ENCODE measurements around the gene SLC7A10. TPM values are rescaled to one million over a fixed set of nuclear protein-coding genes. Genes with fewer than 3 reads are reported as not detected.

SLC7A10 gene
- total RNA-seq, 1 donor from 2014 or later, result not detected

DNA sequence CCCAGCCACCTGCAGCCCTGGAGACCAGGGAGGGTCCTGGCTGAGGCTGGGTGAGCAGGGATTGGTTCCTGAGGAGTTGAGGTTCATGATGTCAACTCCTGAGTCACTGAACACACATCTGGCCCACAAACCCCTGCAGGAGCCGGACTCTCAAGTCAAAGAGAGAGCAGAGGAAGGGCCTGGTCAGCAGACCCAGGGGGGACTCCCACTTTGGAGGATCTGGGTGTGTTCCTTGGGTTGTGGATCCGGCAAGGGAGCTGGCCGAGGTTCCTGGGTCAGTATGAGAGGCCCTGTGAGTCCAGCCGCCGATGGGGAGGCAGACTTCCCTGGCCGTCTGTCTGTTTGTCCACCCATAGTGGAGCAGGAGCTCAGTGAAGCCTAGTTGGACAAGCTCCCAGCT, 4.0 kb downstream of the SLC7A10 start:
- Mint-ChIP-seq H3K27me3 (ENCODE audit: unreplicated experiment) (peaks cover 44% of the 10 kb centered on the region), H3K9me3 (ENCODE audit: unreplicated experiment) (no peaks in the 10 kb centered on the region), H3K4me1 (ENCODE audit: unreplicated experiment) (peaks cover 3% of the 10 kb centered on the region), H3K27ac (ENCODE audit: unreplicated experiment) (no peak overlapping the region), H3K4me3 (ENCODE audit: unreplicated experiment) (no peak overlapping the region), H3K36me3 (ENCODE audit: unreplicated experiment) (no peaks in the 10 kb centered on the region)
- TF ChIP-seq, protein P1, sequence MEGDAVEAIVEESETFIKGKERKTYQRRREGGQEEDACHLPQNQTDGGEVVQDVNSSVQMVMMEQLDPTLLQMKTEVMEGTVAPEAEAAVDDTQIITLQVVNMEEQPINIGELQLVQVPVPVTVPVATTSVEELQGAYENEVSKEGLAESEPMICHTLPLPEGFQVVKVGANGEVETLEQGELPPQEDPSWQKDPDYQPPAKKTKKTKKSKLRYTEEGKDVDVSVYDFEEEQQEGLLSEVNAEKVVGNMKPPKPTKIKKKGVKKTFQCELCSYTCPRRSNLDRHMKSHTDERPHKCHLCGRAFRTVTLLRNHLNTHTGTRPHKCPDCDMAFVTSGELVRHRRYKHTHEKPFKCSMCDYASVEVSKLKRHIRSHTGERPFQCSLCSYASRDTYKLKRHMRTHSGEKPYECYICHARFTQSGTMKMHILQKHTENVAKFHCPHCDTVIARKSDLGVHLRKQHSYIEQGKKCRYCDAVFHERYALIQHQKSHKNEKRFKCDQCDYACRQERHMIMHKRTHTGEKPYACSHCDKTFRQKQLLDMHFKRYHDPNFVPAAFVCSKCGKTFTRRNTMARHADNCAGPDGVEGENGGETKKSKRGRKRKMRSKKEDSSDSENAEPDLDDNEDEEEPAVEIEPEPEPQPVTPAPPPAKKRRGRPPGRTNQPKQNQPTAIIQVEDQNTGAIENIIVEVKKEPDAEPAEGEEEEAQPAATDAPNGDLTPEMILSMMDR (IDR thresholded peaks at IDR 0.05), result no peak
- no peak for DNase-seq (ENCODE audit: extremely low spot score, unreplicated experiment)

DNA sequence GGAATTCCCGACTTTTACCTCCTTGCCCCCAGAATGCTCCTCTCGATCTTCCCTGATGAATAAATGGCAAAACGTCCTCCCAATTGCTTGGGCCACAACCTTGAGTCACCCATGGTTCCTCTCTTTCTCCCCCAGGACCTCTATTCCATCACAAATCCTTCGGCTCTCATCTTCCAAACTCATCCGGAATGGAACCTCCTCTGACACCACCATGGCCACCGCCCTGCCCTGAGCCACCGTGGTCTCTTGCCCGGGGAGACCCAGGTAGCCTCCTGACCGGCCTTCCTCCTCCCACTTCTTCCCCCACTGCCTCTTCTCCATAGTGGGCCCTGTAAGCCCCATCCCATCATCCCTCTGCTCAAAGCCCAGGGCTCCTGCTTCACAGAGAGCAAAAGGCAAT, 4.9 kb downstream of the SLC7A10 start:
- TF ChIP-seq, protein P1 (IDR thresholded peaks at IDR 0.05), result no peak
- H3K4me1 Mint-ChIP-seq (ENCODE audit: unreplicated experiment), result no peaks in the 10 kb centered on the region
- H3K4me3 Mint-ChIP-seq (ENCODE audit: unreplicated experiment), result no peak overlapping the region
- DNase-seq (ENCODE audit: extremely low spot score, unreplicated experiment), result no peak
- H3K36me3 Mint-ChIP-seq (ENCODE audit: unreplicated experiment), result no peaks in the 10 kb centered on the region
- H3K27ac Mint-ChIP-seq (ENCODE audit: unreplicated experiment), result no peak overlapping the region
- no peaks in the 10 kb centered on the region for H3K9me3 Mint-ChIP-seq (ENCODE audit: unreplicated experiment)
- peaks cover 36% of the 10 kb centered on the region for H3K27me3 Mint-ChIP-seq (ENCODE audit: unreplicated experiment)

DNA sequence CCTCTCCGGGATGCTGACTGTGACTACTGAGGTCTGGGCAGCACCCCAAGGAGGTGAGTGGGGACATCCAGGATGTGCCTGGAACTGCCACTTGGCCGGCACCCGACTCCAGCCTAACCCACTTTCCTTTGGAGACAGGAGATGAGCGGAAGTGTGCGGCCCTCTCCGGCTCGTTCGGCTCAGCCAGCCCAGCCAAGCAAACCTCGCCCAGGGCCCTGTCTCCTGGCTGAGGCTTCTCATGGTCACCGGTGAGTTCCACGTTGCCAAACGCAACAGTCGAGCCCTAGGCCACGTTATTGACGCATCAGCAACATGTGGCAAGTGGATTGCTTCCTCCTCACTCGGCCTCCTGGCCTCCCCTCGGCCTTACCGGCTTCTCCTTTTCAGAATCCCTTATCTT, 5.5 kb downstream of the SLC7A10 start:
- no peak for DNase-seq (ENCODE audit: extremely low spot score, unreplicated experiment)
- no peaks in the 10 kb centered on the region for H3K36me3 Mint-ChIP-seq (ENCODE audit: unreplicated experiment)
- H3K9me3 Mint-ChIP-seq (ENCODE audit: unreplicated experiment), result no peaks in the 10 kb centered on the region
- TF ChIP-seq, protein P1 (IDR thresholded peaks at IDR 0.05), result no peak
- peaks cover 35% of the 10 kb centered on the region for H3K27me3 Mint-ChIP-seq (ENCODE audit: unreplicated experiment)
- no peak overlapping the region for H3K27ac Mint-ChIP-seq (ENCODE audit: unreplicated experiment)
- H3K4me3 Mint-ChIP-seq (ENCODE audit: unreplicated experiment), result no peak overlapping the region
- no peaks in the 10 kb centered on the region for H3K4me1 Mint-ChIP-seq (ENCODE audit: unreplicated experiment)

DNA sequence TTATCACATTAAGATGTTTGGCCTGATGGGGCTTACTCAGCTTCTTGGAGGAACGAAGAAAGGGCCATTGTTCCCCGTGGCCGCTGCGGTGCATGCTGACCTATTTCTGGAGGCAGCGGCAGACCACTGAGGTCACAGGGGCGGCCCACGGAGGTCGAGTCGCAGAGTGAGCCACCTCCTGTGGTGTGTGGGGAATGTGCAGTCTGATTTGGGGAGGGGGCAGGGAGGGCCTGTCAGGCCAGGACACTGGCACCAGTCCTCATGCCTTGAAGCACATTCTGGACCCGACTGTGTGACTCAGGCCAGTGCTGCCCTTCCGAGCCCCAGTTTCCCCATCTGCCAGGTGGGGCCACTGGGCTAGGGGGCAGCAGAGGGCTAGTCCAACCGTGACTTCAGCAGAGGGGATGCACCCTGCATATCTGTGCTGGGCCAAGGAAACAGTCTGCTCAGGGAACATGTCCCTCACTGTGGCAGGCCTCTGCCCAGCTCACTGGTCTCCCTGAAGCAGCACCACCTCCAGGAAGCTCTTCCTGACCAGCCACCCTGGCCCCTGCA, 6.3 kb downstream of the SLC7A10 start:
- H3K9me3 Mint-ChIP-seq (ENCODE audit: unreplicated experiment), result no peaks in the 10 kb centered on the region

DNA sequence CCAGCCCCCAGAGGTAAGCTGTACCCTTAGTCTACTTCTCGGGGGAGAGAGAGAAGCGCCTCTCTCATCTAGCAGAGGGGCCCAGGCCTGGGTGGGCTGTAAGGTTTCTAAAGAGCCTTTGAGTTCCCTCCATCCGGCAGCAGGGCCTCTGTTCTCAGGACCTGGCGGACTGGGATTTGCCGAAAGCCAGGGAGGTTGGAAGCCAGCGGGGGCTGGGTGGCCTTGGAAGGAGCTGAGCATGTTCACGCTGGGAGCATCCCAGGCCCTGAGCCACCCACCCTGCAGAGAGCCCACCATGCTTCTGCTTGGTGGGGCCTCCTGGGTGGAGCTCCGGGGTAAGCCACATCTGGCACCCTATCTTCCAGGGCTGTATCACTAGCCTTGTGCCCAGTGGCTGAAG, 7.8 kb downstream of the SLC7A10 start:
- TF ChIP-seq, protein P1 (IDR thresholded peaks at IDR 0.05), result no peak
- no peak for DNase-seq (ENCODE audit: extremely low spot score, unreplicated experiment)
- no peak overlapping the region for H3K4me3 Mint-ChIP-seq (ENCODE audit: unreplicated experiment)
- no peaks in the 10 kb centered on the region for H3K36me3 Mint-ChIP-seq (ENCODE audit: unreplicated experiment)
- H3K27ac Mint-ChIP-seq (ENCODE audit: unreplicated experiment), result no peak overlapping the region
- H3K27me3 Mint-ChIP-seq (ENCODE audit: unreplicated experiment), result peaks cover 16% of the 10 kb centered on the region
- H3K4me1 Mint-ChIP-seq (ENCODE audit: unreplicated experiment), result no peaks in the 10 kb centered on the region
- H3K9me3 Mint-ChIP-seq (ENCODE audit: unreplicated experiment), result no peaks in the 10 kb centered on the region

More for the DNA sequence above, 6.3 kb downstream of the SLC7A10 start:
- Mint-ChIP-seq H3K36me3 (ENCODE audit: unreplicated experiment) (no peaks in the 10 kb centered on the region), H3K27me3 (ENCODE audit: unreplicated experiment) (peaks cover 27% of the 10 kb centered on the region), H3K4me1 (ENCODE audit: unreplicated experiment) (no peaks in the 10 kb centered on the region), H3K27ac (ENCODE audit: unreplicated experiment) (no peak overlapping the region), H3K4me3 (ENCODE audit: unreplicated experiment) (no peak overlapping the region)
- TF ChIP-seq, protein P1 (IDR thresholded peaks at IDR 0.05), result no peak
- DNase-seq (ENCODE audit: extremely low spot score, unreplicated experiment), result no peak

All from osteocyte (in vitro differentiated cells).